GM11168 (cell line): ENCODE data around the gene CYB5RL.

Experiments
- in situ Hi-C: fragments of 300-500 bp; cut with MboI; formaldehyde crosslinking; loops from one replicate; pipeline ENCODE4 v1.12.0; 2022; ENCODE audit warnings: low sequenced_read_pairs; ENCODE audit not compliant: unreplicated experiment

The CYB5RL gene

GRCh38 chr1:54163051-54163450, 36.8 kb downstream of the CYB5RL start:
- in situ Hi-C loops, result no loop called here

GRCh38 chr1:54161495-54162168, 38.2 kb downstream of the CYB5RL start:
- in situ Hi-C loops, result no loop called here

- in situ Hi-C loops, result no loop called here
Observed at GRCh38 chr1:54160351-54160750, 39.5 kb downstream of the CYB5RL start.

DNA sequence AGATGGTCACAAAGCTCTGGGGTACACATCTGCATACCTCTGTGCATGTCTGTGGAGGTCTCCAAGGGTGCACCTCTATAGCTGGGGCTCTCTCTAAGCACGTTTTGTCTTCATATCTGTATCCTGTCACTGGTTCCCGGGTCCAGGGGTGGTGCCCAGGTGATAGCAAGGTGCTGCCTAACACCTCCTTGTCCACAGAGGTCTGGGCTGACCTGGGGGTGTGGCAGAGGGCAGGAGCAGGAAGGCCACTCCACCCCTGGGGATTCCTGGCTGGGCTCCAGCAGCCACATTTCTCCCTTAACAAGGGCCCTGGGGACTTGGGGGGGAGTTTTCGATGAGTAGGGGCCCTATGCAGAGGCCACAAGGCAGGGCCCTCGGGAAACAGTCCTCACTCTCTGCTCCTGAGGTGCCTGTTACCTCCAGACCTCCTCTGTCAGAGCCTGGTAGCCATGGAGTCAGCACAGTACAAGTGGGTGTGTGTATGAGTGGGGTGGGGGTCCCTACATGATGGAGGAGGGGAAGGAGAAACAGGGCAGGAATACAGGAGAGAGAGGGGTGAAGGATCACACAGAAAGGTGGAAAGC, 40.0 kb downstream of the CYB5RL start:
- in situ Hi-C loops, result no loop called here

DNA sequence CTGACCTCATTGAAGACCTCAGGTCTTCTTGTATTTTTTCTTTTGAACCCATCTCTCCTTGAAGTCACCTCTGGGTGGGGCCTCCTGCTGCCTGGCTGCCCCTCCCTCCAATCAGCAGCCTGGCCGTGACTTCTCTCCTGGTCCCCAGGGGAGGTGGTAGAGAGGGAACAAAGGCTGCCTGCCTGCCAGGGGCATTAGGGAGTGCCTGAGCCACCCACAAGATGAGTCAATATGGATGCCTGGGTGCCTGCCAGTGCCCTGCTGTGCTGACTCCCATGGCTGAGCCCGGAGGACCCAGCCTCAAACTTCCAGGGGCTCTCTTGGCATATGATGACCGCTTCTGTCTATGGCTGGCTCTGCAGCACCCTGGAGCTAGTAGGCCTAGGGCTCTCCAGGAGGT, 41.8 kb downstream of the CYB5RL start:
- in situ Hi-C loops, result no loop called here

DNA sequence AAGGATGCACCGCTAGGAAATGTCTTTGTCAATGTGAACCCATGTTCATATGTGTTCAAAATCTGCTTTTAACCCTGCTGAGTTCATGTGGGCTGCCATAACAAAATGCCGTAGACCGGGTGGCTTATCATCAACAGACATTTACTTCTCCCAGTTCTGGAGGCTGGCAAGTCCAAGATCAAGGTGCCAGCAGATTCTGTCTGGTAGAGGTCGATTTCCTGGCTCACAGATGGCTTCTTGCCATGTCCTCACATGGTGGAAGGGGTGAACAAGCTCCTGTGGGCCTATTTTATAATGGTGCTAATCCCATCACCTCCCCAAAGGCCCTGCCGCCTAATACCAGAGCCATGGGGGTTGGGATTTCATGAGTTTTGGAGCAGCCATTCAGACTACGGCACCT, 42.4 kb downstream of the CYB5RL start:
- in situ Hi-C loops, result no loop called here

- in situ Hi-C loops, result no loop called here
Observed at GRCh38 chr1:54156986-54157385, 42.8 kb downstream of the CYB5RL start.

DNA sequence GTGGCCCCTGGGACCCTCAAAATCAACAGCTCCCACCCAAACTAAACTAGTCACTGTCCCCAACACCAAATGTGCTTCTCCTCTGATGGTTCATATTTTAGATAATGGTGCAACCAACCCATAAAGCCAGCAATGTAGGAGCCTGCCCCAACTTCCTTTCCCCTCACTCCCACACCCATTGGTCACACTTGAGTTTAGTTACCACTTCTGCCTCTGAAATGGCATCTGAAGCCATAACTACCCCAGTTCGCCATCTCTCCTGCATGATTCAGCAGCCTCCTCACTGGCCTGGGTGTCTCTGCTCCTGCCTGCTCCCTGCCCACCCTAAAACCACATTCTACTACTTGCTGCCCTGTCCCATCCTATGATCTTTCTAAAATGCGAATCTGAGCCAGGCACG, 43.6 kb downstream of the CYB5RL start:
- in situ Hi-C loops, result no loop called here

DNA sequence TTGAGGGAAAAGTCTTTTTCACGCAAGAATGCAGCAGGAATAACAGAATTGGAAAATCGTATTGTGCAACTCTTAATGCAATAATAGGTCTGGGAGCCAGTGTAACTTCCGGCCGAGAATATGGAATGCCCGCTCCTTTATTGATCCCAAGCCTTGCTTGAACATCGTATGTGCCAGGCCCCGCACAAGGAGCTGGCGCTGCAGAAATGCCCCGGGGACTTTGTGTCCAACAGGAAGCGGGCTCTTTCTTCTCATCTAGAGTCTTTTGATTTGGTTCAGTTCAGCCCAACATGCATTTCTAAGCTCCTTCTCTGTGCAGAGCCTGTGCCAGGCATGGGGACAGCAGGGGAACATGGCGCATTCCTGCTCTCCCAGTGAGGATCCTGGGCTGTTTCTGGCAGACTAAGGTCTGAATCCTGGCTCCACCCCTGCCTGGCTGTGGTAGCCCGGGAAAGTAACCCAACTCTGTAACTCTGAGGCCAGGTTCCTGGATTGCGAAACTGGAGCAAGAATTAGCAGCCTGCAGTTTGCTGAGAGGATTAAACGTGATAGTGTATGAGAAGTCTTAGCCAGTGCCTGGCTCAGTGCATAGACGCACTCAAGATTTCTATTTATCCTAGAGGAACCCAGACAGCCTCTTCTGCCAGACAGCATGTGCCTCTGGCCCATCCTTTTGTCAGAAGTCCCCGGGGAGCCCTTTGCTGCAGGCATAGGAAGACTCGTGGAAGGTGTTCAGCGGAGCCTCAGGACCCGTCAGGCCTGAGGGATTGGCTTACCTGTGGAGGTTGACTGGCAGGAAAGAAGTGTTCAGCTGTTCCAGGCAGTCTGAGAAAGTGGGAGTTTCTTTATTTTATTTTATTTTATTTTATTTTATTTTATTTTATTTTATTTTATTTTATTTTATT, 46.0 kb downstream of the CYB5RL start:
- in situ Hi-C loops, result no loop called here

GRCh38 chr1:54152696-54153095, 47.1 kb downstream of the CYB5RL start, which contains the start of gene CDCP2:
CDCP2 (minus strand) TSS chr1:54153000; CDS start chr1:54152922, 78 bp downstream.
- in situ Hi-C loops, result no loop called here

DNA sequence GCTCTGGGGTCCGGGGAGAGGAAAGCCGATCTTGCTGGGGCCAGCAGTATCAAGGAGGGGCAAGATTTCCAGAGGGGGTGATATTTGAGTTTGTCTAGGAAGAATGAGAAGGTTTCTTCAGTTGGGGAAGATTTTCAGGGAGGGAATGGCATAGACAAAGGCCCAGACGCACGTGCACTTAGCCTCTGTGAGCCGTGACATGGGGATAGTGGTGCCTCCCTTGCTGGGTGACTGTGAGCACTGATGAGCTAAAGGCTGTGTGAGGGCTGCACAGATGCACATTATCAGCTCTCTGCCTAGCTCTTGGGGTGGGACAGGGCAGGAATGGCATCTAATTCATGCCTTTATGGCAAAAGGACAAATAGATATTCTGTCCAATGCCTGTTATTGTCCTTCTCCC, 48.8 kb downstream of the CYB5RL start:
- in situ Hi-C loops, result no loop called here
